ENCODE data around the gene SLFN5.

- TF ChIP-seq POLR2AphosphoS5 (IDR thresholded peaks at IDR 0.05; ENCODE audit: low read depth, low read length) (no peak), SPI1 (IDR thresholded peaks at IDR 0.05; ENCODE audit: low read depth, low read length) (no peak), PAX5 (IDR thresholded peaks at IDR 0.05; ENCODE audit: insufficient read depth, low read length, severe bottlenecking) (no peak), POLR2A (IDR thresholded peaks at IDR 0.05; ENCODE audit: low read depth, low read length) (no peak), POU2F2 (IDR thresholded peaks at IDR 0.05; ENCODE audit: low read depth, low read length) (no peak), TAF1 (IDR thresholded peaks at IDR 0.05; ENCODE audit: low read depth, low read length) (no peak)
These were observed 6.1 kb upstream of the SLFN5 start for GRCh38 chr17:35236821-35237220.
